Suprapubic skin (tissue), 4 donors: Measurements from ENCODE around the gene CCDC27. TPM values are rescaled to one million over a fixed set of nuclear protein-coding genes. Genes with fewer than 3 reads are reported as not detected.
A peak's percentile ranks its signal among the peaks of the same experiment; 100 is the strongest.
"Not testable (repeated sequence)": the region's sequence is repeated elsewhere in the genome, so short reads cannot be mapped to it uniquely, and the experiment has no call there.

Experiments
- DNase-seq, 2 donors: peaks; one replicate each; pipeline ENCODE4 v3.0.0-alpha.2; 2019; ENCODE audit warnings: low spot score in 2 of 2
- H3K27ac ChIP-seq: fragments of 200-600 bp; sonication (generic); one replicate; pipeline ENCODE4 v1.5.1; 2019
- H3K27me3 ChIP-seq: fragments of 200-600 bp; sonication (generic); one replicate; pipeline ENCODE4 v1.5.1; 2019
- H3K36me3 ChIP-seq: fragments of 200-600 bp; sonication (generic); one replicate; pipeline ENCODE4 v1.5.1; 2019
- H3K4me1 ChIP-seq: fragments of 200-600 bp; sonication (generic); one replicate; pipeline ENCODE4 v1.5.1; 2019
- H3K4me3 ChIP-seq: fragments of 200-600 bp; sonication (generic); one replicate; pipeline ENCODE4 v1.5.1; 2019; ENCODE audit warnings: mild to moderate bottlenecking
- H3K9me3 ChIP-seq: fragments of 200-600 bp; sonication (generic); one replicate; pipeline ENCODE4 v1.5.1; 2019
- CTCF ChIP-seq, 2 donors: fragments of 200-600 bp in 1 of 2; fragments of 450-650 bp in 1 of 2; sonication (generic) in 1 of 2; IDR thresholded peaks; one replicate each; pipeline ENCODE4 v1.5.1; 2016 to 2019; ENCODE audit warnings: antibody characterized with exemption in 2 of 2, mild to moderate bottlenecking in 1 of 2, moderate library complexity in 1 of 2
- EP300 ChIP-seq: sonication (generic); formaldehyde crosslinking; IDR thresholded peaks from one replicate; pipeline ENCODE4 v1.6.1; 2017; ENCODE audit warnings: antibody characterized with exemption
- POLR2A ChIP-seq, 2 donors: fragments of 450-650 bp; IDR thresholded peaks; one replicate each; pipeline ENCODE4 v1.6.1; 2017; ENCODE audit warnings: antibody characterized with exemption in 2 of 2, mild to moderate bottlenecking in 2 of 2, moderate library complexity in 2 of 2
- POLR2AphosphoS5 ChIP-seq, 3 donors: sonication (generic); formaldehyde crosslinking; IDR thresholded peaks; one replicate each; pipeline ENCODE4 v1.6.1; 2017; ENCODE audit warnings: antibody characterized with exemption in 3 of 3
- WGBS: methylation state at CpG from one replicate; pipeline ENCODE4 v1.1.5; 2018; 5-methylcytosine and 5-hydroxymethylcytosine counted together
- total RNA-seq, 4 donors: library from RNA; depleted of rRNA; stranded (reverse); fragments of >200 nt; gene quantifications; one replicate each; pipeline ENCODE4 v1.1.0, GENCODE V29; 2016

CCDC27 gene
- total RNA-seq, 4 donors from 2014 or later = not detected

GRCh38 chr1:3790952-3791351, 38.7 kb downstream of the CCDC27 start:
- Histone ChIP-seq H3K36me3 (peaks cover 42% of the 10 kb centered on the region), H3K27me3 (no peaks in the 10 kb centered on the region), H3K4me1 (peaks cover 45% of the 10 kb centered on the region), H3K27ac (no peak overlapping the region), H3K4me3 (no peak overlapping the region), H3K9me3 (no peaks in the 10 kb centered on the region)
- 91% methylated on average over 10 of the region's 18 CpGs for WGBS
- TF ChIP-seq CTCF (IDR thresholded peaks at IDR 0.05) = no peak
- TF ChIP-seq EP300 = no peak
- no peak for TF ChIP-seq POLR2A (IDR thresholded peaks at IDR 0.05)
- TF ChIP-seq POLR2AphosphoS5 (IDR thresholded peaks at IDR 0.05) = no peak
- DNase-seq = no peak

- no peaks in the 10 kb centered on the region for H3K9me3 ChIP-seq
- H3K27me3 ChIP-seq = peaks cover 5% of the 10 kb centered on the region
- 6% methylated on average over 36 of the region's 53 CpGs for WGBS
- peaks cover 44% of the 10 kb centered on the region for H3K4me1 ChIP-seq
- DNase-seq = no peak
- no peak for TF ChIP-seq POLR2AphosphoS5 (IDR thresholded peaks at IDR 0.05)
- peak overlapping the region; percentile 79 for H3K27ac ChIP-seq
- peak overlapping the region; percentile 73 for H3K4me3 ChIP-seq
- H3K36me3 ChIP-seq = peaks cover 2% of the 10 kb centered on the region
These were observed 43.4 kb downstream of the CCDC27 start for GRCh38 chr1:3795453-3796214.

- H3K4me1 ChIP-seq = peaks cover 39% of the 10 kb centered on the region
- H3K9me3 ChIP-seq = no peaks in the 10 kb centered on the region
- WGBS = 6% methylated on average over 23 of the region's 60 CpGs
- H3K4me3 ChIP-seq = peak within 1 kb of the TSS; percentile 73
- TF ChIP-seq CTCF (IDR thresholded peaks at IDR 0.05) (no peak), EP300 (no peak), POLR2A (IDR thresholded peaks at IDR 0.05) (peak; percentile 36 to 38), POLR2AphosphoS5 (IDR thresholded peaks at IDR 0.05) (peak in 2 of 3 donors; percentile 39 to 66)
- DNase-seq = peak; percentile 94 to 96
- H3K27me3 ChIP-seq = peaks cover 5% of the 10 kb centered on the region
- peak within 1 kb of the TSS; percentile 79 for H3K27ac ChIP-seq
- H3K36me3 ChIP-seq = no peaks in the 10 kb centered on the region
These were observed 44.2 kb downstream of the CCDC27 start, which contains the start of gene LRRC47 for GRCh38 chr1:3796215-3797061. Gene LRRC47, minus strand, starts transcription at chr1:3796498. Its CDS starts 22 bp downstream, at chr1:3796476.

GRCh38 chr1:3799976-3800685, 47.9 kb downstream of the CCDC27 start:
- H3K9me3 ChIP-seq = no peaks in the 10 kb centered on the region
- TF ChIP-seq POLR2AphosphoS5 (IDR thresholded peaks at IDR 0.05) (no peak), POLR2A (IDR thresholded peaks at IDR 0.05) (no peak), EP300 (no peak), CTCF (IDR thresholded peaks at IDR 0.05) (no peak)
- peaks cover 16% of the 10 kb centered on the region for H3K27me3 ChIP-seq
- no peaks in the 10 kb centered on the region for H3K36me3 ChIP-seq
- H3K27ac ChIP-seq = no peak overlapping the region
- H3K4me3 ChIP-seq = no peak overlapping the region
- DNase-seq = no peak
- peaks cover 12% of the 10 kb centered on the region for H3K4me1 ChIP-seq
- WGBS = 83% methylated on average over 11 of the region's 11 CpGs

GRCh38 chr1:3800795-3801194, 48.5 kb downstream of the CCDC27 start:
- not testable (repeated sequence) for H3K27ac ChIP-seq, H3K9me3 ChIP-seq, H3K4me1 ChIP-seq, H3K36me3 ChIP-seq, H3K4me3 ChIP-seq, DNase-seq
- peaks cover 16% of the 10 kb centered on the region for H3K27me3 ChIP-seq
- whole genome bisulfite sequencing = 89% methylated on average over 3 of the region's 3 CpGs
